ENCODE results near the gene MAPKAP1. TPM values are rescaled to one million over a fixed set of nuclear protein-coding genes. Genes with fewer than 3 reads are reported as not detected.

The MAPKAP1 gene
- polyA plus RNA-seq, 1 donor from 2014 or later = 57.5 TPM

GRCh38 chr9:125509476-125509875 is 197.5 kb downstream of the MAPKAP1 start:
- peak overlapping the region; percentile 5 for H3K27ac ChIP-seq (ENCODE audit: low read length)
- H3F3A ChIP-seq (ENCODE audit: insufficient read depth, low read length, poor library complexity, severe bottlenecking) = no peaks in the 10 kb centered on the region
- H3K4me2 ChIP-seq (ENCODE audit: low read length) = no peak overlapping the region
- TF ChIP-seq REST (IDR thresholded peaks at IDR 0.05; ENCODE audit: borderline replicate concordance) (peak; percentile 89), EP300 (conservative IDR thresholded peaks at IDR 0.05; ENCODE audit: poor library complexity, severe bottlenecking) (peak; percentile 82), RAD21 (conservative IDR thresholded peaks at IDR 0.05) (peak; percentile 27), SMC3 (conservative IDR thresholded peaks at IDR 0.05; ENCODE audit: poor library complexity) (no peak), POLR2AphosphoS5 (IDR thresholded peaks at IDR 0.05) (peak; percentile 30)
- H3K79me2 ChIP-seq (replicated peaks; ENCODE audit: insufficient read depth, low read length) = no peaks in the 10 kb centered on the region
- H3K9ac ChIP-seq (ENCODE audit: low read length) = no peak overlapping the region
- H3K9me3 ChIP-seq (ENCODE audit: low read length) = no peaks in the 10 kb centered on the region
- no peak overlapping the region for H3K4me3 ChIP-seq (ENCODE audit: low read length)
- H4K20me1 ChIP-seq (ENCODE audit: insufficient read depth) = no peaks in the 10 kb centered on the region
- H3K36me3 ChIP-seq (ENCODE audit: insufficient read depth, low read length) = no peaks in the 10 kb centered on the region
- H3K9me2 ChIP-seq (ENCODE audit: insufficient read depth, low read length) = no peaks in the 10 kb centered on the region
- no peak overlapping the region for H2AFZ ChIP-seq (ENCODE audit: low read depth, low read length)
- H3K27me3 ChIP-seq (ENCODE audit: insufficient read depth, low read depth, low read length) = no peaks in the 10 kb centered on the region

GRCh38 chr9:125508249-125508648 is 198.8 kb downstream of the MAPKAP1 start:
- H3K4me3 ChIP-seq (ENCODE audit: low read length) = no peak overlapping the region
- H3K9me3 ChIP-seq (ENCODE audit: low read length) = no peaks in the 10 kb centered on the region
- no peaks in the 10 kb centered on the region for H3K79me2 ChIP-seq (replicated peaks; ENCODE audit: insufficient read depth, low read length)
- no peak overlapping the region for H3K9ac ChIP-seq (ENCODE audit: low read length)
- H3K9me2 ChIP-seq (ENCODE audit: insufficient read depth, low read length) = no peaks in the 10 kb centered on the region
- no peaks in the 10 kb centered on the region for H3F3A ChIP-seq (ENCODE audit: insufficient read depth, low read length, poor library complexity, severe bottlenecking)
- TF ChIP-seq MXI1 (conservative IDR thresholded peaks at IDR 0.05; ENCODE audit: poor library complexity, severe bottlenecking) (no peak), EP300 (conservative IDR thresholded peaks at IDR 0.05; ENCODE audit: poor library complexity, severe bottlenecking) (no peak), EZH2 (IDR thresholded peaks at IDR 0.05; ENCODE audit: borderline replicate concordance, insufficient read depth, low read length, poor library complexity, severe bottlenecking) (no peak), POLR2AphosphoS5 (IDR thresholded peaks at IDR 0.05) (no peak), TAF1 (IDR thresholded peaks at IDR 0.05; ENCODE audit: low read depth) (no peak), RAD21 (conservative IDR thresholded peaks at IDR 0.05) (no peak), CTCF (IDR thresholded peaks at IDR 0.05; ENCODE audit: poor library complexity, severe bottlenecking) (no peak), REST (IDR thresholded peaks at IDR 0.05; ENCODE audit: borderline replicate concordance) (no peak)
- H3K4me2 ChIP-seq (ENCODE audit: low read length) = no peak overlapping the region
- no peak overlapping the region for H3K27ac ChIP-seq (ENCODE audit: low read length)
- no peak overlapping the region for H2AFZ ChIP-seq (ENCODE audit: low read depth, low read length)
- H3K27me3 ChIP-seq (ENCODE audit: insufficient read depth, low read depth, low read length) = no peaks in the 10 kb centered on the region
- no peaks in the 10 kb centered on the region for H3K36me3 ChIP-seq (ENCODE audit: insufficient read depth, low read length)
- H4K20me1 ChIP-seq (ENCODE audit: insufficient read depth) = no peaks in the 10 kb centered on the region
